Heart right ventricle (tissue), 16 donors: ENCODE data around the gene OR10K2. TPM values are rescaled to one million over a fixed set of nuclear protein-coding genes. Genes with fewer than 3 reads are reported as not detected.

Source experiments
- ATAC-seq, 8 donors: fragments of 200-7000 bp; cut with Tn5 transposase; one replicate each; pipeline ENCODE4 v1.9.1; 2020; ENCODE audit warnings: mild to moderate bottlenecking in 8 of 8, moderate library complexity in 8 of 8, moderate number of reproducible peaks in 1 of 8
- DNase-seq, 2 donors: peaks; one replicate each; pipeline ENCODE4 v3.0.0-alpha.2; 2020
- H3K27ac ChIP-seq, 10 donors: fragments of 200-600 bp; sonication (generic) in 2 of 10; one replicate each; pipeline versions ENCODE4 v1.5.0 to v1.8.0; 2020 to 2022; ENCODE audit warnings: mild to moderate bottlenecking in 3 of 10
- H3K27me3 ChIP-seq, 7 donors: fragments of 200-600 bp; one replicate each; pipeline ENCODE4 v1.8.0; 2021 to 2022; ENCODE audit warnings: mild to moderate bottlenecking in 2 of 7
- H3K36me3 ChIP-seq, 9 donors: fragments of 200-600 bp; sonication (generic) in 1 of 9; one replicate each; pipeline versions ENCODE4 v1.5.0 to v1.8.0; 2020 to 2022; ENCODE audit warnings: mild to moderate bottlenecking in 2 of 9
- H3K4me1 ChIP-seq, 9 donors: fragments of 200-600 bp; sonication (generic) in 1 of 9; one replicate each; pipeline versions ENCODE4 v1.5.0 to v1.8.0; 2020 to 2022; ENCODE audit warnings: mild to moderate bottlenecking in 4 of 9
- H3K4me3 ChIP-seq, 10 donors: fragments of 200-600 bp; sonication (generic) in 2 of 10; one replicate each; pipeline versions ENCODE4 v1.5.0 to v1.8.0; 2020 to 2022; ENCODE audit warnings: mild to moderate bottlenecking in 7 of 10, moderate library complexity in 2 of 10
- H3K9me3 ChIP-seq, 11 donors: fragments of 200-600 bp in 10 of 11; sonication (generic) in 2 of 11; one replicate each; pipeline versions ENCODE4 v1.5.0 to v1.8.0; 2013 to 2022; ENCODE audit warnings: mild to moderate bottlenecking in 2 of 11, control low read depth in 1 of 11, moderate library complexity in 1 of 11
- CTCF ChIP-seq, 9 donors: fragments of 200-600 bp; sonication (generic) in 2 of 9; IDR thresholded peaks; one replicate each; pipeline versions ENCODE4 v1.5.0 to v1.8.0; 2021 to 2022; ENCODE audit warnings: antibody characterized with exemption in 9 of 9, mild to moderate bottlenecking in 5 of 9, moderate library complexity in 1 of 9
- WGBS, 2 donors: extraction: QIAGEN DNeasy Blood & Tissue Kit; methylation state at CpG; one replicate each; pipeline ENCODE4 v1.1.7; 2013; ENCODE audit warnings: inconsistent platforms in 1 of 2; 5-methylcytosine and 5-hydroxymethylcytosine counted together
- intact Hi-C, 10 donors: fragments of 100-400 bp; cut with DNase I; formaldehyde crosslinking; loops; one replicate each; pipeline versions ENCODE4 v1.11.1 to v1.14.2; 2022
- polyA plus RNA-seq, 2 donors: library from polyadenylated mRNA; stranded (reverse); fragments of 200-250 nt; gene quantifications; one replicate each; pipeline ENCODE4 v1.2.3, GENCODE V29; 2013
- total RNA-seq, 10 donors: library from RNA; stranded (reverse); fragmentation: NEBNext Ultra II Directional in 3 of 10; extraction: Animal tissue kit (Norgen Biotek cat#: 25700) in 3 of 10; gene quantifications; one replicate each; pipeline versions ENCODE4 v1.2.1 to v1.2.4, GENCODE V29; 2021 to 2023
- donor health status: Arrhythmogenic right ventricular cardiomyopathy.
- donor health status: ischemic (EF 13 %, LVEDD 7.1; RV severe dilation, severe dysfunction).
- donor health status: healthy with polysubstance abuse.
- donor health status: DM: no; HTN: yes; CAD: no.
- donor health status: DM: no; HTN: no; CAD: no.
- donor health status: ischemic (EF 25% LVEDD 6.9; RV normal size, moderate dysfunction).
- donor health status: ischemic (EF 25% LVEDD 5.7; RV mildly dilated, moderate dysfunction).
- donor health status: healthy.
- donor health status: DM: yes; HTN: yes; CAD: no.
- donor health status: Ischemic cardiomyopathy.
- donor health status: ischemic (EF 35%, LVEDD 5.7; RV mildly dilated, moderate dysfunction).
- donor health status: nonischemic (EF 11% LVEDD 7.7; RV severe dilation, severe dysfunction).
- donor health status: DM: yes; HTN: yes; CAD: no.
- donor health status: PGD.
- donor health status: ischemic (EF 29% LVEDD 5.4; RV normal size, mild dysfunction).
- donor health status: nonischemic (EF 23%, LVEDD 6.1; RV moderate dilation, normal function).

OR10K2 gene
- total and polyA plus RNA-seq, 12 donors = not detected

GRCh38 chr1:158371188-158371953 lies 54.7 kb downstream of the OR10K2 start:
- 63 to 68% methylated on average over 6 of the region's 6 CpGs for WGBS, 2 donors

More at GRCh38 chr1:158371188-158371953, 54.7 kb downstream of the OR10K2 start:
- intact Hi-C loops = no loop called here
- no peak for TF ChIP-seq CTCF (IDR thresholded peaks at IDR 0.05)
- DNase-seq (no peak), ATAC-seq (no peak)
- H3K4me1 ChIP-seq = no peaks in the 10 kb centered on the region
- H3K9me3 ChIP-seq = peaks cover 0 to 28% (median 10%) of the 10 kb centered on the region in 11 donors
- H3K36me3 ChIP-seq = no peaks in the 10 kb centered on the region
- H3K4me3 ChIP-seq = no peak overlapping the region
- no peak overlapping the region for H3K27ac ChIP-seq
- H3K27me3 ChIP-seq = peaks cover 0 to 2% (median 0%) of the 10 kb centered on the region in 7 donors

Other genes with a start within 250 kb of the OR10K2 start
- gene CD1D, start 245.3 kb downstream of the OR10K2 start, total RNA-seq = 1 to 10 TPM in 8 of 10 donors, under 1 TPM in 2; 0.67 to 5.9 (median 2.0) TPM
- 1 to 10 TPM; 1.8 to 4.6 TPM for gene CD1D, start 245.3 kb downstream of the OR10K2 start, polyA plus RNA-seq
- not detected for gene CD1A, start 171.8 kb downstream of the OR10K2 start, total RNA-seq
- under 1 TPM in 1 of 2 donors, not detected in 1; 0.04 TPM for gene CD1A, start 171.8 kb downstream of the OR10K2 start, polyA plus RNA-seq
- gene CD1C, start 136.3 kb downstream of the OR10K2 start, total RNA-seq = 1 to 10 TPM in 1 of 10 donors, under 1 TPM in 6, not detected in 3; 0.26 to 1.2 (median 0.63) TPM
- under 1 TPM in 1 of 2 donors, not detected in 1; 0.29 TPM for gene CD1C, start 136.3 kb downstream of the OR10K2 start, polyA plus RNA-seq
- gene CD1B, start 94.7 kb downstream of the OR10K2 start, total RNA-seq = under 1 TPM in 2 of 10 donors, not detected in 8; 0.39 to 0.76 TPM
- gene CD1B, start 94.7 kb downstream of the OR10K2 start, polyA plus RNA-seq = under 1 TPM in 1 of 2 donors, not detected in 1; 0.04 TPM
- gene CD1E, start 72.3 kb downstream of the OR10K2 start, total RNA-seq = under 1 TPM in 3 of 10 donors, not detected in 7; 0.17 to 0.85 (median 0.28) TPM
- under 1 TPM in 1 of 2 donors, not detected in 1; 0.35 TPM for gene CD1E, start 72.3 kb downstream of the OR10K2 start, polyA plus RNA-seq
- not detected for gene OR10T2, start 26.8 kb downstream of the OR10K2 start, total RNA-seq
- not detected for gene OR10T2, start 26.8 kb downstream of the OR10K2 start, polyA plus RNA-seq
- gene OR10K1, start 35.6 kb upstream of the OR10K2 start, total RNA-seq = not detected
- not detected for gene OR10K1, start 35.6 kb upstream of the OR10K2 start, polyA plus RNA-seq
- gene OR10R2, start 46.0 kb upstream of the OR10K2 start, total RNA-seq = not detected
- gene OR10R2, start 46.0 kb upstream of the OR10K2 start, polyA plus RNA-seq = not detected
- not detected for gene OR6Y1, start 128.2 kb upstream of the OR10K2 start, total RNA-seq
- gene OR6Y1, start 128.2 kb upstream of the OR10K2 start, polyA plus RNA-seq = not detected
- not detected for gene OR6P1, start 144.3 kb upstream of the OR10K2 start, total RNA-seq
- gene OR6P1, start 144.3 kb upstream of the OR10K2 start, polyA plus RNA-seq = not detected
- gene OR10X1, start 153.7 kb upstream of the OR10K2 start, total RNA-seq = not detected
- not detected for gene OR10X1, start 153.7 kb upstream of the OR10K2 start, polyA plus RNA-seq
- not detected for gene OR10Z1, start 179.0 kb upstream of the OR10K2 start, total RNA-seq
- gene OR10Z1, start 179.0 kb upstream of the OR10K2 start, polyA plus RNA-seq = not detected